Left colon (tissue), 2 donors: ENCODE results near the gene HSPBP1. TPM values are rescaled to one million over a fixed set of nuclear protein-coding genes. Genes with fewer than 3 reads are reported as not detected.
A peak's percentile ranks its signal among the peaks of the same experiment; 100 is the strongest.
"Not testable (repeated sequence)": the region's sequence is repeated elsewhere in the genome, so short reads cannot be mapped to it uniquely, and the experiment has no call there.

Source experiments
- ATAC-seq: fragments of 200-7000 bp; cut with Tn5 transposase; one replicate; pipeline ENCODE4 v1.9.1; 2020; ENCODE audit warnings: mild to moderate bottlenecking, moderate library complexity
- DNase-seq, 2 donors: peaks; one replicate each; pipeline ENCODE4 v3.0.0-alpha.2; 2020
- intact Hi-C, 2 donors: fragments of 100-400 bp; cut with DNase I in 1 of 2; cut with micrococcal nuclease in 1 of 2; formaldehyde crosslinking; loops; one replicate each; pipeline versions ENCODE4 v1.11.2 to v1.14.0; 2022; cut with DNase I, micrococcal nuclease
- long read RNA-seq: library from polyadenylated mRNA; unstranded; transcript quantifications from one replicate; pipeline ENCODE4 v2.0.0, GENCODE V29; 2021
- total RNA-seq, 2 donors: library from RNA; stranded (reverse); fragmentation: NEBNext Ultra II Directional; extraction: Animal tissue kit (Norgen Biotek cat#: 25700); gene quantifications; one replicate each; pipeline ENCODE4 v1.2.1, GENCODE V29; 2021
- donor health status: DM: no; HTN: no; CAD: no.
- donor health status: DM: yes; HTN: yes; CAD: no.

HSPBP1 gene
- total RNA-seq, result 10 to 100 TPM; 28.4 to 35.2 TPM
- long read RNA-seq, transcript HSPBP1-202 (8 exons, 1,572 nt), result major isoform, 44 of 71 reads
- long read RNA-seq, partial matches to known transcripts, result 2 of 71 reads
- long read RNA-seq, other reads (novel, unspliced or antisense), result 21 of 71 reads

GRCh38 chr19:55279770-55280643, at the start of gene HSPBP1:
HSPBP1 (minus strand) TSS chr19:55280110; CDS start chr19:55279608, 502 bp downstream.
- intact Hi-C loops, result no loop called here
- DNase-seq (peak; percentile 96 to 97), ATAC-seq (peak; percentile 93)

- DNase-seq, intact Hi-C loops, ATAC-seq: not testable (repeated sequence)
Measured at GRCh38 chr19:55328774-55329318, 48.9 kb upstream of the HSPBP1 start.

- ATAC-seq, result no peak
- intact Hi-C loops, result no loop called here
Measured at GRCh38 chr19:55325172-55325571, 45.3 kb upstream of the HSPBP1 start, which contains the start of gene TMEM150B. TMEM150B (minus strand) TSS chr19:55325341; CDS start chr19:55321036, 4,305 bp downstream.

GRCh38 chr19:55324662-55325061, 44.8 kb upstream of the HSPBP1 start:
- intact Hi-C loops, result no loop called here
- DNase-seq (no peak), ATAC-seq (no peak)

More at GRCh38 chr19:55325172-55325571, 45.3 kb upstream of the HSPBP1 start, which contains the start of gene TMEM150B:
- no peak for DNase-seq

GRCh38 chr19:55322204-55322885, 42.4 kb upstream of the HSPBP1 start:
- peak; percentile 92 for ATAC-seq
- peak; percentile 66 to 79 for DNase-seq
- intact Hi-C loops, result no loop called here

- DNase-seq (peak in 1 of 2 donors; percentile 50), ATAC-seq (peak; percentile 85)
- intact Hi-C loops, result no loop called here
Measured at GRCh38 chr19:55321466-55322137, 41.7 kb upstream of the HSPBP1 start.

- intact Hi-C loops, result no loop called here
- no peak for ATAC-seq
- DNase-seq, result no peak
Measured at GRCh38 chr19:55320844-55321419, 41.0 kb upstream of the HSPBP1 start.

- intact Hi-C loops, result no loop called here
- no peak for ATAC-seq
Measured at GRCh38 chr19:55319785-55320184, 39.9 kb upstream of the HSPBP1 start.

GRCh38 chr19:55316646-55317045, 36.7 kb upstream of the HSPBP1 start:
- DNase-seq, result no peak
- intact Hi-C loops, result no loop called here
- no peak for ATAC-seq

More at GRCh38 chr19:55319785-55320184, 39.9 kb upstream of the HSPBP1 start:
- DNase-seq, result no peak

GRCh38 chr19:55315956-55316525, 36.1 kb upstream of the HSPBP1 start:
- intact Hi-C loops, result no loop called here
- DNase-seq (no peak), ATAC-seq (no peak)

GRCh38 chr19:55314396-55314795, 34.5 kb upstream of the HSPBP1 start:
- intact Hi-C loops, result no loop called here
- no peak for DNase-seq
- ATAC-seq, result no peak

- DNase-seq (no peak), ATAC-seq (peak; percentile 11)
- intact Hi-C loops, result no loop called here
Measured at GRCh38 chr19:55312621-55313512, 33.0 kb upstream of the HSPBP1 start.

GRCh38 chr19:55311797-55312196, 31.9 kb upstream of the HSPBP1 start:
- DNase-seq, result no peak
- intact Hi-C loops, result no loop called here
- no peak for ATAC-seq

GRCh38 chr19:55311397-55311796, 31.5 kb upstream of the HSPBP1 start:
- intact Hi-C loops, result no loop called here
- no peak for DNase-seq
- no peak for ATAC-seq

- DNase-seq, result no peak
- intact Hi-C loops, result no loop called here
- ATAC-seq, result no peak
Measured at GRCh38 chr19:55310498-55310897, 30.6 kb upstream of the HSPBP1 start.

- intact Hi-C loops, result loop anchor here in 1 of 2 donors (10.0 kb wide), 1 partner anchor 65 kb away; the partner anchor contains the start of genes IL11 and TMEM190
- no peak for DNase-seq
- peak; percentile 14 for ATAC-seq
Measured at GRCh38 chr19:55309448-55309847, 29.5 kb upstream of the HSPBP1 start.

GRCh38 chr19:55308281-55308680, 28.4 kb upstream of the HSPBP1 start:
- intact Hi-C loops, result loop anchor here in 1 of 2 donors (10.0 kb wide), 1 partner anchor 67 kb away; the partner anchor contains the start of genes IL11 and TMEM190
- DNase-seq (no peak), ATAC-seq (no peak)
